CD4-positive, alpha-beta T cell treated with Interferon alpha-2 for 1 hour (primary cell): ENCODE results near the gene GRK3.

Source experiments
- DNase-seq, 2 donors: peaks; one replicate each; pipeline ENCODE4 v3.0.0-alpha.2; 2020 to 2022

GRK3 gene

GRCh38 chr22:25670070-25670461 is 105.6 kb downstream of the GRK3 start:
- DNase-seq: no peak

GRCh38 chr22:25672289-25673084 is 108.0 kb downstream of the GRK3 start:
- DNase-seq: no peak

GRCh38 chr22:25673713-25674112 is 109.2 kb downstream of the GRK3 start:
- no peak for DNase-seq

GRCh38 chr22:25677631-25678030 is 113.2 kb downstream of the GRK3 start:
- DNase-seq: no peak

- DNase-seq: no peak
Measured at GRCh38 chr22:25680051-25680450, 115.6 kb downstream of the GRK3 start.

GRCh38 chr22:25680956-25681355 is 116.5 kb downstream of the GRK3 start:
- DNase-seq: no peak

GRCh38 chr22:25682109-25682508 is 117.6 kb downstream of the GRK3 start:
- DNase-seq: no peak

GRCh38 chr22:25688627-25689026 is 124.2 kb downstream of the GRK3 start:
- no peak for DNase-seq

GRCh38 chr22:25689631-25690030 is 125.2 kb downstream of the GRK3 start:
- DNase-seq: no peak

GRCh38 chr22:25690798-25691197 is 126.3 kb downstream of the GRK3 start:
- DNase-seq: no peak

GRCh38 chr22:25692397-25693267 is 128.2 kb downstream of the GRK3 start:
- no peak for DNase-seq

GRCh38 chr22:25693268-25693565 is 128.7 kb downstream of the GRK3 start:
- DNase-seq: no peak

GRCh38 chr22:25694196-25694907 is 129.9 kb downstream of the GRK3 start:
- no peak for DNase-seq

GRCh38 chr22:25695146-25695545 is 130.7 kb downstream of the GRK3 start:
- DNase-seq: no peak

- no peak for DNase-seq
Measured at GRCh38 chr22:25696763-25697162, 132.3 kb downstream of the GRK3 start.

- no peak for DNase-seq
Measured at GRCh38 chr22:25697181-25697664, 132.7 kb downstream of the GRK3 start.

- DNase-seq: no peak
Measured at GRCh38 chr22:25697978-25698377, 133.5 kb downstream of the GRK3 start.

- no peak for DNase-seq
Measured at GRCh38 chr22:25698461-25698860, 134.0 kb downstream of the GRK3 start.

- no peak for DNase-seq
Measured at GRCh38 chr22:25698978-25699377, 134.5 kb downstream of the GRK3 start.

- DNase-seq: no peak
Measured at GRCh38 chr22:25701056-25701780, 136.7 kb downstream of the GRK3 start.

- peak in 1 of 2 donors; percentile 10 for DNase-seq
Measured at GRCh38 chr22:25702040-25702439, 137.6 kb downstream of the GRK3 start.

- DNase-seq: no peak
Measured at GRCh38 chr22:25702571-25703167, 138.2 kb downstream of the GRK3 start.
